WTC11 (cell line): ENCODE measurements around the gene GEMIN8. TPM values are rescaled to one million over a fixed set of nuclear protein-coding genes. Genes with fewer than 3 reads are reported as not detected.

ENCODE experiments used
- ATAC-seq: fragments of 200-7000 bp; cut with Tn5 transposase; 2 replicates; pipeline ENCODE4 v1.10.0; 2021; ENCODE audit warnings: mild to moderate bottlenecking, moderate library complexity
- CTCF ChIA-PET: fragments of 300-600 bp; sonication (Branson Sonifier 250); formaldehyde crosslinking; loops from one replicate; lab custom pipeline; 2021; ENCODE audit warnings: antibody characterized with exemption; lab: Charles Lee
- POLR2A ChIA-PET: fragments of 350-600 bp; sonication (Branson Sonifier 250); formaldehyde crosslinking; loops from one replicate; lab custom pipeline; 2021; ENCODE audit warnings: antibody characterized with exemption; lab: Charles Lee
- DNase-seq: peaks from one replicate; pipeline ENCODE4 v3.0.0; 2021; ENCODE audit warnings: low spot score
- H3K27ac Mint-ChIP-seq: 2 replicates; pipeline ENCODE4 v1.8.0; 2021; ENCODE audit warnings: mixed read lengths
- H3K27me3 Mint-ChIP-seq: 2 replicates; pipeline ENCODE4 v1.8.0; 2021; ENCODE audit warnings: low read depth, mild to moderate bottlenecking, moderate library complexity, mixed read lengths
- H3K36me3 Mint-ChIP-seq: 2 replicates; pipeline ENCODE4 v1.8.0; 2021; ENCODE audit warnings: mixed read lengths
- H3K4me1 Mint-ChIP-seq: 2 replicates; pipeline ENCODE4 v1.8.0; 2022; ENCODE audit warnings: mixed read lengths
- H3K4me3 Mint-ChIP-seq: 2 replicates; pipeline ENCODE4 v1.8.0; 2021; ENCODE audit warnings: mild to moderate bottlenecking, moderate library complexity, mixed read lengths
- H3K9me3 Mint-ChIP-seq: 2 replicates; pipeline ENCODE4 v1.8.0; 2021; ENCODE audit warnings: mixed read lengths
- EMX1 ChIP-seq: fragments of 250-450 bp; sonication (Bioruptor Pico); IDR thresholded peaks from 2 replicates; pipeline ENCODE4 v1.8.0; 2021; ENCODE audit warnings: mild to moderate bottlenecking
- ESRRA ChIP-seq: sonication (generic); formaldehyde crosslinking; IDR thresholded peaks from 2 replicates; pipeline ENCODE4 v1.8.1; 2022; ENCODE audit warnings: mild to moderate bottlenecking, missing genetic modification reagents, borderline replicate concordance
- ETV6 ChIP-seq: sonication (generic); formaldehyde crosslinking; IDR thresholded peaks from 2 replicates; pipeline ENCODE4 v1.8.1; 2022; ENCODE audit warnings: mild to moderate bottlenecking, missing genetic modification reagents
- NFYB ChIP-seq: sonication (generic); formaldehyde crosslinking; conservative IDR thresholded peaks from 2 replicates; pipeline ENCODE4 v1.8.0; 2022; ENCODE audit warnings: low read depth, missing genetic modification reagents
- RELA ChIP-seq: sonication (generic); formaldehyde crosslinking; IDR thresholded peaks from 2 replicates; pipeline ENCODE4 v1.8.1; 2022; ENCODE audit warnings: missing genetic modification reagents, mild to moderate bottlenecking, borderline replicate concordance
- ZNF138 ChIP-seq: sonication (generic); formaldehyde crosslinking; conservative IDR thresholded peaks from 2 replicates; pipeline ENCODE4 v1.8.1; 2022; ENCODE audit warnings: mild to moderate bottlenecking, moderate library complexity, missing genetic modification reagents
- total RNA-seq: library from RNA; stranded (reverse); gene quantifications from 3 replicates; pipeline ENCODE4 v1.2.3, GENCODE V29; 2021
- TF ChIP-seq, protein P1 (sequence below): sonication (generic); formaldehyde crosslinking; IDR thresholded peaks from 2 replicates; pipeline ENCODE4 v1.8.1; 2023; ENCODE audit warnings: mild to moderate bottlenecking, missing genetic modification reagents
- TF ChIP-seq, protein P2 (sequence below): sonication (generic); formaldehyde crosslinking; IDR thresholded peaks from 2 replicates; pipeline ENCODE4 v1.8.1; 2023; ENCODE audit warnings: mild to moderate bottlenecking, missing genetic modification reagents
- TF ChIP-seq, protein P3 (sequence below): sonication (generic); formaldehyde crosslinking; IDR thresholded peaks from 2 replicates; pipeline ENCODE4 v1.8.1; 2023; ENCODE audit warnings: mild to moderate bottlenecking, missing genetic modification reagents, borderline replicate concordance
- TF ChIP-seq, protein P4 (sequence below): fragments of 250-450 bp; sonication (Bioruptor Pico); conservative IDR thresholded peaks from 2 replicates; pipeline ENCODE4 v1.9.0; 2021; ENCODE audit warnings: mild to moderate bottlenecking
- TF ChIP-seq, protein P5 (sequence below): sonication (generic); formaldehyde crosslinking; IDR thresholded peaks from 2 replicates; pipeline ENCODE4 v1.8.1; 2022; ENCODE audit warnings: missing genetic modification reagents, borderline replicate concordance

GEMIN8 gene
- total RNA-seq, 1 experiment from 2014 or later = 21.1 TPM

DNA sequence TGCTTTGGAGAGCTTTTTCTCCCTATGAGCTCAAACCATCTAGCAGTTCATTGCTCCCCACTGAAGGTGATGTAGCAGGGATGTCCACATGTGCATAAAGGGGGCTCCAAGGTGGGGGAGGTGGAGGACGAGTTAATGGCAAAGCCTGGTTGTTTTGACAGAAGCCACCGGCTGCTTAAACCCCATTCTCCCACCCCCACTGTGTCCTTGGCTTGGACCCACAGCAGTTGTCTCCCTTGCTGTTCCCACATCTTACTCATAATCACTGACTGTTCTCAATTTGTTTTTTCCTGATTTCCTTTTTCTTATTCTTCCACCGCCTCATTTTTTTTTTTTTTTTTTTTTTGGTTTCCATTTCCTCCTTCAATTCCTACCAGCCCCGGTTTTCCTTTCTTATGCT is 72.7 kb downstream of the GEMIN8 start:
- 0 out of 2 replicates have a peak, but pooled peaks cover 2% of the 10 kb centered on the region for H3K4me1 Mint-ChIP-seq
- H3K27ac Mint-ChIP-seq = no peak overlapping the region
- peaks cover 3% of the 10 kb centered on the region for H3K27me3 Mint-ChIP-seq
- ATAC-seq (no peak), DNase-seq (no peak)
- H3K9me3 Mint-ChIP-seq = peaks cover 14% of the 10 kb centered on the region
- POLR2A ChIA-PET = no interaction called here
- no peak for TF ChIP-seq EMX1 (CRISPR knock-in tag)
- TF ChIP-seq ESRRA = no peak
- no peak for TF ChIP-seq RELA (CRISPR knock-in tag)
- TF ChIP-seq, protein P1, sequence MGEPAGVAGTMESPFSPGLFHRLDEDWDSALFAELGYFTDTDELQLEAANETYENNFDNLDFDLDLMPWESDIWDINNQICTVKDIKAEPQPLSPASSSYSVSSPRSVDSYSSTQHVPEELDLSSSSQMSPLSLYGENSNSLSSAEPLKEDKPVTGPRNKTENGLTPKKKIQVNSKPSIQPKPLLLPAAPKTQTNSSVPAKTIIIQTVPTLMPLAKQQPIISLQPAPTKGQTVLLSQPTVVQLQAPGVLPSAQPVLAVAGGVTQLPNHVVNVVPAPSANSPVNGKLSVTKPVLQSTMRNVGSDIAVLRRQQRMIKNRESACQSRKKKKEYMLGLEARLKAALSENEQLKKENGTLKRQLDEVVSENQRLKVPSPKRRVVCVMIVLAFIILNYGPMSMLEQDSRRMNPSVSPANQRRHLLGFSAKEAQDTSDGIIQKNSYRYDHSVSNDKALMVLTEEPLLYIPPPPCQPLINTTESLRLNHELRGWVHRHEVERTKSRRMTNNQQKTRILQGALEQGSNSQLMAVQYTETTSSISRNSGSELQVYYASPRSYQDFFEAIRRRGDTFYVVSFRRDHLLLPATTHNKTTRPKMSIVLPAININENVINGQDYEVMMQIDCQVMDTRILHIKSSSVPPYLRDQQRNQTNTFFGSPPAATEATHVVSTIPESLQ (CRISPR knock-in tag) = no peak
- TF ChIP-seq ETV6 = no peak
- TF ChIP-seq, protein P2, sequence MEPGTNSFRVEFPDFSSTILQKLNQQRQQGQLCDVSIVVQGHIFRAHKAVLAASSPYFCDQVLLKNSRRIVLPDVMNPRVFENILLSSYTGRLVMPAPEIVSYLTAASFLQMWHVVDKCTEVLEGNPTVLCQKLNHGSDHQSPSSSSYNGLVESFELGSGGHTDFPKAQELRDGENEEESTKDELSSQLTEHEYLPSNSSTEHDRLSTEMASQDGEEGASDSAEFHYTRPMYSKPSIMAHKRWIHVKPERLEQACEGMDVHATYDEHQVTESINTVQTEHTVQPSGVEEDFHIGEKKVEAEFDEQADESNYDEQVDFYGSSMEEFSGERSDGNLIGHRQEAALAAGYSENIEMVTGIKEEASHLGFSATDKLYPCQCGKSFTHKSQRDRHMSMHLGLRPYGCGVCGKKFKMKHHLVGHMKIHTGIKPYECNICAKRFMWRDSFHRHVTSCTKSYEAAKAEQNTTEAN = no peak
- no peak for TF ChIP-seq NFYB (CRISPR knock-in tag)
- TF ChIP-seq, protein P3, sequence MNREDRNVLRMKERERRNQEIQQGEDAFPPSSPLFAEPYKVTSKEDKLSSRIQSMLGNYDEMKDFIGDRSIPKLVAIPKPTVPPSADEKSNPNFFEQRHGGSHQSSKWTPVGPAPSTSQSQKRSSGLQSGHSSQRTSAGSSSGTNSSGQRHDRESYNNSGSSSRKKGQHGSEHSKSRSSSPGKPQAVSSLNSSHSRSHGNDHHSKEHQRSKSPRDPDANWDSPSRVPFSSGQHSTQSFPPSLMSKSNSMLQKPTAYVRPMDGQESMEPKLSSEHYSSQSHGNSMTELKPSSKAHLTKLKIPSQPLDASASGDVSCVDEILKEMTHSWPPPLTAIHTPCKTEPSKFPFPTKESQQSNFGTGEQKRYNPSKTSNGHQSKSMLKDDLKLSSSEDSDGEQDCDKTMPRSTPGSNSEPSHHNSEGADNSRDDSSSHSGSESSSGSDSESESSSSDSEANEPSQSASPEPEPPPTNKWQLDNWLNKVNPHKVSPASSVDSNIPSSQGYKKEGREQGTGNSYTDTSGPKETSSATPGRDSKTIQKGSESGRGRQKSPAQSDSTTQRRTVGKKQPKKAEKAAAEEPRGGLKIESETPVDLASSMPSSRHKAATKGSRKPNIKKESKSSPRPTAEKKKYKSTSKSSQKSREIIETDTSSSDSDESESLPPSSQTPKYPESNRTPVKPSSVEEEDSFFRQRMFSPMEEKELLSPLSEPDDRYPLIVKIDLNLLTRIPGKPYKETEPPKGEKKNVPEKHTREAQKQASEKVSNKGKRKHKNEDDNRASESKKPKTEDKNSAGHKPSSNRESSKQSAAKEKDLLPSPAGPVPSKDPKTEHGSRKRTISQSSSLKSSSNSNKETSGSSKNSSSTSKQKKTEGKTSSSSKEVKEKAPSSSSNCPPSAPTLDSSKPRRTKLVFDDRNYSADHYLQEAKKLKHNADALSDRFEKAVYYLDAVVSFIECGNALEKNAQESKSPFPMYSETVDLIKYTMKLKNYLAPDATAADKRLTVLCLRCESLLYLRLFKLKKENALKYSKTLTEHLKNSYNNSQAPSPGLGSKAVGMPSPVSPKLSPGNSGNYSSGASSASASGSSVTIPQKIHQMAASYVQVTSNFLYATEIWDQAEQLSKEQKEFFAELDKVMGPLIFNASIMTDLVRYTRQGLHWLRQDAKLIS = no peak
- TF ChIP-seq, protein P4, sequence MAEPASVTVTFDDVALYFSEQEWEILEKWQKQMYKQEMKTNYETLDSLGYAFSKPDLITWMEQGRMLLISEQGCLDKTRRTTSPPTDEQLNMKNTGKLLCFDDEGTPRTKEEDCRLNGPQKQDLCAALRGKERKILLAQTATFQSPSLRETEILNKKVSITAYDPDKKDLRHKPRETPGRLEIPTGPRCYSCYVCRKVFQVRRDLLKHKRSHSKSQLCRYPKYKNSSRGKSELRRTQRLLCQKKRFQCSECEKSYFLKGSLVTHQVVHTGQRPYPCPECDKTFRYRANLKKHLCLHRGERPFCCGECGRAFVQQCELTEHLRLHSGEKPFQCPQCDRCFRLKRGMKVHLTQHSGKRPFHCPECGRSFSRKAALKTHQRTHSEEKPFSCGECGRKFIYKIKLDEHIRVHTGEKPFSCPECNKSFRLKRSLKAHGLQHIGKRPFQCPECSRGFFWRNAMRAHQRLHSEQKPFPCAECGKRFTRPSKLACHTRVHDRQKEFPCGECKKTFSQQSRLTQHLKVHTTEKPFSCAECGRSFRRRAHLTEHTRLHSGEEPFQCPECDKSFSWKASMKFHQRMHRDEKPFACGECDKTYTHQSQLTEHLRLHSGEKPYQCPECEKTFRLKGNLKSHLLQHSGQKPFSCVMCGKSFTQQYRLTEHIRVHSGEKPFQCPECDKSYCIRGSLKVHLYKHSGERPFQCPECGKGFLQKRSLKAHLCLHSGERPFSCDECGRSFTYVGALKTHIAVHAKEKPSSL (CRISPR knock-in tag) = no peak
- no peak for TF ChIP-seq ZNF138 (CRISPR knock-in tag)
- TF ChIP-seq, protein P5, sequence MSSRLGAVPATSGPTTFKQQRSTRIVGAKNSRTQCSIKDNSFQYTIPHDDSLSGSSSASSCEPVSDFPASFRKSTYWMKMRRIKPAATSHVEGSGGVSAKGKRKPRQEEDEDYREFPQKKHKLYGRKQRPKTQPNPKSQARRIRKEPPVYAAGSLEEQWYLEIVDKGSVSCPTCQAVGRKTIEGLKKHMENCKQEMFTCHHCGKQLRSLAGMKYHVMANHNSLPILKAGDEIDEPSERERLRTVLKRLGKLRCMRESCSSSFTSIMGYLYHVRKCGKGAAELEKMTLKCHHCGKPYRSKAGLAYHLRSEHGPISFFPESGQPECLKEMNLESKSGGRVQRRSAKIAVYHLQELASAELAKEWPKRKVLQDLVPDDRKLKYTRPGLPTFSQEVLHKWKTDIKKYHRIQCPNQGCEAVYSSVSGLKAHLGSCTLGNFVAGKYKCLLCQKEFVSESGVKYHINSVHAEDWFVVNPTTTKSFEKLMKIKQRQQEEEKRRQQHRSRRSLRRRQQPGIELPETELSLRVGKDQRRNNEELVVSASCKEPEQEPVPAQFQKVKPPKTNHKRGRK (CRISPR knock-in tag) = no peak
- TF ChIP-seq, all 79 proteins: peak for 0
- Mint-ChIP-seq H3K36me3 (peaks cover 8% of the 10 kb centered on the region; the same call in 1 of the 2 replicates), H3K4me3 (no peak overlapping the region)
- CTCF ChIA-PET = no interaction called here

Other genes with a start within 250 kb of the GEMIN8 start
- 99.0 to 103 TPM (median 99.8 TPM) in 3 replicates for gene GPM6B, start 212.8 kb downstream of the GEMIN8 start, total RNA-seq